HEK293 (cell line): Measurements from ENCODE around the gene CTBP2.
"Not testable (repeated sequence)": the region's sequence is repeated elsewhere in the genome, so short reads cannot be mapped to it uniquely, and the experiment has no call there.

ENCODE experiments used
- CTCF ChIA-PET: fragments of 350-600 bp; formaldehyde crosslinking; extraction: SDS; loops from one replicate; lab custom pipeline; 2021; ENCODE audit warnings: antibody characterized with exemption; lab: Yijun Ruan, JAX
- POLR2A ChIA-PET: fragments of 300-600 bp; formaldehyde crosslinking; extraction: SDS; loops from one replicate; lab custom pipeline; 2020; ENCODE audit warnings: antibody characterized with exemption, inconsistent platforms; lab: Yijun Ruan, JAX
- H3K27ac ChIP-seq: fragments of 200-500 bp; sonication (Bioruptor generic); 2 replicates; pipeline ENCODE4 v1.5.1; 2014; ENCODE audit warnings: low read depth, low read length, control low read depth, inconsistent platforms; ENCODE audit errors: extremely low read depth
- H3K36me3 ChIP-seq, 2 experiments: fragments of 200-500 bp in 1 of 2; sonication (Bioruptor generic) in 1 of 2; 1 replicate in 1 of 2; 2 replicates in 1 of 2; pipeline ENCODE4 v1.5.1; 2014 to 2017; ENCODE audit warnings: inconsistent platforms in 2 of 2, low read length in 2 of 2; ENCODE audit not compliant: control insufficient read depth in 2 of 2, insufficient read depth in 1 of 2
- H3K4me1 ChIP-seq: fragments of 200-500 bp; sonication (Bioruptor generic); 2 replicates; pipeline ENCODE4 v1.5.1; 2014; ENCODE audit warnings: mild to moderate bottlenecking, low read length, inconsistent platforms; ENCODE audit not compliant: control insufficient read depth, insufficient read depth
- H3K4me3 ChIP-seq: 2 replicates; pipeline ENCODE4 v1.5.1; 2011; ENCODE audit warnings: low read depth, mild to moderate bottlenecking, control low read depth, low read length, moderate library complexity
- H3K9me3 ChIP-seq: fragments of 200-500 bp; sonication (Bioruptor generic); 2 replicates; pipeline ENCODE4 v1.5.1; 2014; ENCODE audit warnings: low read depth, low read length, inconsistent platforms; ENCODE audit not compliant: control insufficient read depth, insufficient read depth
- IKZF3 ChIP-seq: fragments of 450-650 bp; IDR thresholded peaks from 2 replicates; pipeline ENCODE4 v1.5.0; 2018; ENCODE audit warnings: missing biosample characterization, mild to moderate bottlenecking, missing genetic modification characterization, moderate library complexity
- PRDM2 ChIP-seq: fragments of 450-650 bp; formaldehyde crosslinking; IDR thresholded peaks from 2 replicates; pipeline ENCODE4 v1.5.1; 2016; ENCODE audit warnings: missing biosample characterization, missing genetic modification characterization, borderline replicate concordance
- ZBTB20 ChIP-seq: fragments of 450-650 bp; formaldehyde crosslinking; IDR thresholded peaks from 2 replicates; pipeline ENCODE4 v1.5.1; 2016; ENCODE audit warnings: missing biosample characterization, missing genetic modification characterization
- ZNF174 ChIP-seq: fragments of 450-650 bp; formaldehyde crosslinking; IDR thresholded peaks from 2 replicates; pipeline ENCODE4 v1.5.0; 2017; ENCODE audit warnings: missing biosample characterization, mild to moderate bottlenecking, missing genetic modification characterization
- ZNF214 ChIP-seq: fragments of 450-650 bp; formaldehyde crosslinking; IDR thresholded peaks from 2 replicates; pipeline ENCODE4 v1.5.1; 2017; ENCODE audit warnings: missing biosample characterization, mild to moderate bottlenecking, missing genetic modification characterization, borderline replicate concordance
- ZNF354C ChIP-seq: fragments of 450-650 bp; formaldehyde crosslinking; IDR thresholded peaks from 2 replicates; pipeline ENCODE4 v1.5.1; 2016; ENCODE audit warnings: missing biosample characterization, missing genetic modification characterization, low read depth, borderline replicate concordance
- ZNF610 ChIP-seq: fragments of 450-650 bp; formaldehyde crosslinking; IDR thresholded peaks from 2 replicates; pipeline ENCODE4 v1.5.1; 2016; ENCODE audit warnings: missing biosample characterization, missing genetic modification characterization, borderline replicate concordance
- ZNF629 ChIP-seq: fragments of 450-650 bp; formaldehyde crosslinking; IDR thresholded peaks from 2 replicates; pipeline ENCODE4 v1.5.1; 2017; ENCODE audit warnings: missing biosample characterization, missing genetic modification characterization
- ZNF664 ChIP-seq: fragments of 450-650 bp; formaldehyde crosslinking; IDR thresholded peaks from 2 replicates; pipeline ENCODE4 v1.5.1; 2016; ENCODE audit warnings: missing biosample characterization, missing genetic modification characterization
- ZNF777 ChIP-seq: fragments of 450-650 bp; formaldehyde crosslinking; IDR thresholded peaks from 2 replicates; pipeline ENCODE4 v1.5.1; 2017; ENCODE audit warnings: missing biosample characterization, missing genetic modification characterization, borderline replicate concordance
- ZSCAN16 ChIP-seq: fragments of 450-650 bp; formaldehyde crosslinking; IDR thresholded peaks from 2 replicates; pipeline ENCODE4 v1.5.1; 2016; ENCODE audit warnings: missing biosample characterization, missing genetic modification characterization
- TF ChIP-seq, protein P1 (sequence below): fragments of 450-650 bp; formaldehyde crosslinking; IDR thresholded peaks from 2 replicates; pipeline ENCODE4 v1.5.1; 2016; ENCODE audit warnings: missing biosample characterization, missing genetic modification characterization
- TF ChIP-seq, protein P2 (sequence below): fragments of 450-650 bp; formaldehyde crosslinking; IDR thresholded peaks from 2 replicates; pipeline ENCODE4 v1.5.1; 2016; ENCODE audit warnings: missing biosample characterization, missing genetic modification characterization

CTBP2 gene

DNA sequence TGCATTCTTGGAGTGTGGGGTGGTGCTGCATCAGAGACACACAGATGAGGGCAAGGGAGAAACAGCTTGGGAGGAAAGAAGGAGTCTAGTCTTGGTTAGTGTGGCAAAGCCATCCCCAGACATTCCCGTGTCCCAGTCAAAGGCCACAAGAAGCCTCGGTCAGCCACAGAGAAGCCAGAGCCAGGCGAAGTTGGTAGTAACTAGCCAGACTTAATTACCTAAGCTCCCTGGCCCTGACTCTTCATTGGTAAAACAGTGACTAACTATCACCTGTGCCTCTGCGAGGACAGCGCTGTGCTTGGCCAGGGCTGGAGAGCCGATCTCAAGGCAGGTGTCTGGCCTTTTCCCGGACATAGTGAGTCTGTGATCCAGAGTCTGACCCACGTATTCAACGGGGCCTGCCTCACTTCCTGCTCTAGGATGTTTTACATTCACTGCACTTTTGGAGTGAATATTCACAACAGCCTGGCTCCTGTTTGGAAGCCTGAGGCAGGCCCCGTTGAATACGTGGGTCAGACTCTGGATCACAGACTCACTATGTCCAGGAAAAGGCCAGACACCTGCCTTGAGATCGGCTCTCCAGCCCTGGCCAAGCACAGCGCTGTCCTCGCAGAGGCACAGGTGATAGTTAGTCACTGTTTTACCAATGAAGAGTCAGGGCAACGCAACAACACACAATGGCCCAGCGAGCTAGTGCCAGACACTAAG lies 9.8 kb downstream of the CTBP2 start:
- peaks cover 56% of the 10 kb centered on the region for H3K4me1 ChIP-seq
- not testable (repeated sequence) for H3K27ac ChIP-seq

DNA sequence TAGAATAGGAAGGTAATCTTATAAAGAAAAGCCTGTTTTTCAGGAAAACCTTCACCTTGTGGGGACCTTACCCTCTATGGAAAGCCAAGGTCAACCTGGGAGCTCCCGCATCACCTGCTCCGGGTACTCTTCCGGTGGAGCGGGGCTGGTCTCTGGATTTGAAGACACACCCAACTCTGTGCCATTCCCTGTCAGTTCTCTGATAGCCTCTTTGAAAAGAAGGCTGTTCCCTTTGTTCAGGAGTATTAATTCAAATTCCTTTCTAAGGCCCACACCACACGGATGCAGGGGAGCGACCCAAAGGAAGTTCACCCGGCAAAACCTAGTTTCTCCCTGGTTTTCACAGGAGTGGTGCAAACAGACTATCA lies 10.7 kb downstream of the CTBP2 start:
- Histone ChIP-seq H3K36me3 (peaks cover 0 to 31% of the 10 kb centered on the region in 2 experiments; a peak in 1 of 3 replicates), H3K4me3 (no peak overlapping the region), H3K9me3 (no peaks in the 10 kb centered on the region), H3K27ac (no peak overlapping the region), H3K4me1 (peaks cover 58% of the 10 kb centered on the region)
- ChIA-PET POLR2A (interaction anchor here (2.5 kb wide), 1 partner anchor 11 kb away, joined by 14 read pairs; the partner anchor contains the start of gene CTBP2), CTCF (interaction anchor here (0.6 to 1.7 kb wide), 2 partner anchors 102 to 480 kb away, joined by 3 to 7 read pairs; no protein-coding TSS in a partner anchor)
- TF ChIP-seq ZNF610 (tag by site-specific recombination) (no peak), ZBTB20 (tag by site-specific recombination) (no peak), ZNF214 (tag by site-specific recombination) (no peak), ZNF354C (tag by site-specific recombination) (no peak), ZSCAN16 (no peak), IKZF3 (tag by site-specific recombination) (no peak), ZNF629 (no peak), ZNF777 (tag by site-specific recombination) (no peak), PRDM2 (tag by site-specific recombination) (no peak), ZNF174 (tag by site-specific recombination) (no peak)
- TF ChIP-seq, protein P1, sequence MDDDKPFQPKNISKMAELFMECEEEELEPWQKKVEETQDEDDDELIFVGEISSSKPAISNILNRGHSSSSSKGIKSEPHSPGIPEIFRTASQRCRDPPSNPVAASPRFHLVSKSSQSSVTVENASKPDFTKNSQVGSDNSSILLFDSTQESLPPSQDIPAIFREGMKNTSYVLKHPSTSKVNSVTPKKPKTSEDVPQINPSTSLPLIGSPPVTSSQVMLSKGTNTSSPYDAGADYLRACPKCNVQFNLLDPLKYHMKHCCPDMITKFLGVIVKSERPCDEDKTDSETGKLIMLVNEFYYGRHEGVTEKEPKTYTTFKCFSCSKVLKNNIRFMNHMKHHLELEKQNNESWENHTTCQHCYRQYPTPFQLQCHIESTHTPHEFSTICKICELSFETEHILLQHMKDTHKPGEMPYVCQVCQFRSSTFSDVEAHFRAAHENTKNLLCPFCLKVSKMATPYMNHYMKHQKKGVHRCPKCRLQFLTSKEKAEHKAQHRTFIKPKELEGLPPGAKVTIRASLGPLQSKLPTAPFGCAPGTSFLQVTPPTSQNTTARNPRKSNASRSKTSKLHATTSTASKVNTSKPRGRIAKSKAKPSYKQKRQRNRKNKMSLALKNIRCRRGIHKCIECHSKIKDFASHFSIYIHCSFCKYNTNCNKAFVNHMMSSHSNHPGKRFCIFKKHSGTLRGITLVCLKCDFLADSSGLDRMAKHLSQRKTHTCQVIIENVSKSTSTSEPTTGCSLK (tag by site-specific recombination) = no peak
- TF ChIP-seq, protein P2, sequence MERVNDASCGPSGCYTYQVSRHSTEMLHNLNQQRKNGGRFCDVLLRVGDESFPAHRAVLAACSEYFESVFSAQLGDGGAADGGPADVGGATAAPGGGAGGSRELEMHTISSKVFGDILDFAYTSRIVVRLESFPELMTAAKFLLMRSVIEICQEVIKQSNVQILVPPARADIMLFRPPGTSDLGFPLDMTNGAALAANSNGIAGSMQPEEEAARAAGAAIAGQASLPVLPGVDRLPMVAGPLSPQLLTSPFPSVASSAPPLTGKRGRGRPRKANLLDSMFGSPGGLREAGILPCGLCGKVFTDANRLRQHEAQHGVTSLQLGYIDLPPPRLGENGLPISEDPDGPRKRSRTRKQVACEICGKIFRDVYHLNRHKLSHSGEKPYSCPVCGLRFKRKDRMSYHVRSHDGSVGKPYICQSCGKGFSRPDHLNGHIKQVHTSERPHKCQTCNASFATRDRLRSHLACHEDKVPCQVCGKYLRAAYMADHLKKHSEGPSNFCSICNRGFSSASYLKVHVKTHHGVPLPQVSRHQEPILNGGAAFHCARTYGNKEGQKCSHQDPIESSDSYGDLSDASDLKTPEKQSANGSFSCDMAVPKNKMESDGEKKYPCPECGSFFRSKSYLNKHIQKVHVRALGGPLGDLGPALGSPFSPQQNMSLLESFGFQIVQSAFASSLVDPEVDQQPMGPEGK = no peak

More for the DNA sequence above, 9.8 kb downstream of the CTBP2 start:
- 0 out of 2 replicates have a peak, but pooled peaks have one; percentile 79 for TF ChIP-seq ZNF664 (tag by site-specific recombination)
- POLR2A ChIA-PET = interaction anchor here (0.5 kb wide), 1 partner anchor 10 kb away, joined by 3 read pairs; no protein-coding TSS in a partner anchor
- H3K9me3 ChIP-seq, H3K4me3 ChIP-seq, CTCF ChIA-PET: not testable (repeated sequence)
- peaks cover 0 to 31% of the 10 kb centered on the region in 2 experiments; a peak in 1 of 3 replicates for H3K36me3 ChIP-seq
